GM18517 (cell line): Measurements from ENCODE around the gene AFM.

Source experiments
- ATAC-seq: cut with Tn5 transposase; IDR thresholded peaks from one replicate; pipeline ENCODE4 v1.9.1; 2021; ENCODE audit warnings: mild to moderate bottlenecking, moderate library complexity; ENCODE audit not compliant: unreplicated experiment

AFM gene

DNA sequence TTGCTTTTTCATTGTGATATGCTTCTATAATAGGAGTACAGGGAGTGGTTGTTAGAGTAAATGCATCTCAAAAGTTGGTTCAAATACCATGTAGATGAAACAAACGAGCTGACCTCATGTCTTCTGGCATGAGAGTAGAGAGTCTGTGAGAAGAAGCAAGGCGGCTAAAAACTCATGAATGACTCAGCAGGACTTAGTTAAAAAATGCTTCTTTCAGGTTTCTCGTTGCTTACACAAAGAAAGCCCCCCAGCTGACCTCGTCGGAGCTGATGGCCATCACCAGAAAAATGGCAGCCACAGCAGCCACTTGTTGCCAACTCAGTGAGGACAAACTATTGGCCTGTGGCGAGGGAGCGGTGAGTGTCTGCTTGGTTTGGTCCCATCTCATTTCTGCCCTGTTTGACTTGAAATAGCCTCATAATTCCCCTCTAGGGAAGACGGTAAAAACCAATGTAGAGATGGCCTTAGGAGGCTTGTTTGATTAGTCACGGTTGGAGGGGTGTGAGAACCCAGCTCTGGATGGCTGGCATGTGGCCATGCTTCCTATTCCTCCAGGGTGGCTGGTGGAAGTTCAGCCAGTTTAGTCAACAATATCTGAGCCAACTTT, 31.0 kb upstream of the AFM start:
- ATAC-seq: no peak

DNA sequence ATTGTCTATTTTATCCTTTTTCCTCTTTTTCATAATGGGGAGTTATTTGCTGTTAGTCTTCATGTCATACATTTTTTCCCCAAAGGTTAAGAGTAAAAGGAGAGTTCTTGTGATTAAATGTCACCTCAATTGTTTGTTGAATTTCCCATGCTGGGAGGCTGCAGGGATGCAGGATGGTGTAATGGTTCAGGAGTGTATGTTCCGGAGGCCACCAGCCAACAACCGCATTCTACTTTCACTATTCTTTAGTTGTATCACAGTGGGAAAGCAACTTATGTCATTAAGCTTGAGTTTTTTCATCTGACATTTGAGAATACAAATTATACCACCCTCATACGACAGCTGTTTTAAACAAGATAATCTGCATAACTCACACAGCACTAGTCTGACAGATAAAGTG, 30.1 kb upstream of the AFM start:
- ATAC-seq: no peak

DNA sequence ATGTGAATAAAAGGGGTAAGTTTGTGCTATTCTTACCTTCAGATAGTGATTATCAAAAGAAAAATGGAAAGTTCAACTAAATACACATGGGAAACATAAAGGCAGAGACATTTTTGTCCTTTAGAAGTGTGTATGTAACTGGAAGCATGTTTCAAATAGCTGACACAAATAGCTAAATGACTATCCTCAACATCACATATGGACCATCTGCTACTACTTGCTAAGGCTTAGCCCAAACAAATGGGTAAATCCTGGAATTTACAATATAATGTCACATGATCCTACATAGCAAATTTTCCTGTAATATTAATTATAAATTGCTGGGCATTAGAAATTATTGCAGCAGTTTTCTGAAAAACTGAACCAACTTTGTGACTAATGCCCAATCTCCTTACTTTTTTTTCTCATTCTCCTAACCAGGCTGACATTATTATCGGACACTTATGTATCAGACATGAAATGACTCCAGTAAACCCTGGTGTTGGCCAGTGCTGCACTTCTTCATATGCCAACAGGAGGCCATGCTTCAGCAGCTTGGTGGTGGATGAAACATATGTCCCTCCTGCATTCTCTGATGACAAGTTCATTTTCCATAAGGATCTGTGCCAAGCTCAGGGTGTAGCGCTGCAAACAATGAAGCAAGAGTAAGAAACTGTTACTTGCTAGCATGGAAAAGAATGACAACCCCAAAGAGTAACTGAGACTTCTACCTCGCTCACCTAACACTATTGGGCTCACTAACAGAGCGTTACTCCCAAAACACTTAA, 29.4 kb upstream of the AFM start:
- ATAC-seq: no peak

DNA sequence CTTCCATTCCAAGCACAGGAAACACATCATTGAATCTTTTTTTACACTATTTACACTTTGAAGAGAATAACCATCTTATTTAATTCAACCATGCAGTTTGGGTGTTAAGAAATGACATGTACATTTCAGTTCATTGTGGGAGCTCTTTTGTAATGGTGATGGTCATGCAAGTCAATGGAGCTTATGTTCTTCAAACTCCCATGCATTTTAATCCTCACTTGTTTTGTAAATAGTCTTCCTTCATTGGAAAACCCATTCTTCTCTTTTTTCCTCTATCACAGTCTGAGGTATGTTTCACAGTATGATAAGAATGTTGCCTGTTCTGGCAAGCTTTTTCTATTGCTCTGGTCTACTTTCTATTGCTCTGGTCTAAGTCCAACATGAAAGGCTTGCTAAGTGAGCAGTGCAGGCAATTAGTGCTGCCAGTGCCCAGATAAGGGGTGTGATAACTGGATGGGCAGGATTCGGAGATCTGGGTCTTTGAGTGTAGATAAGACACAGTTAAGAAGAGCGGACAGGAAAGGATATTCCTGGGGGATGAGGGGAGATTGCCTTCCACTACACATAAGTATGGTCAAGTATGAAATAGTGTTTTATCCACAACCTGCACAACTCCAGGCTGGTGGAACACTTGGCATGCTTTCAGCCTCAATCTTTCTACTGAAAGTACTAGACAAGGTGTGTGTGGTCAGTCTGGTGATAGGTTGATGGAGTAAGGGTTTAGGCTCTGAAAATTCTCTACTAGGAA, 28.4 kb upstream of the AFM start:
- ATAC-seq: no peak

DNA sequence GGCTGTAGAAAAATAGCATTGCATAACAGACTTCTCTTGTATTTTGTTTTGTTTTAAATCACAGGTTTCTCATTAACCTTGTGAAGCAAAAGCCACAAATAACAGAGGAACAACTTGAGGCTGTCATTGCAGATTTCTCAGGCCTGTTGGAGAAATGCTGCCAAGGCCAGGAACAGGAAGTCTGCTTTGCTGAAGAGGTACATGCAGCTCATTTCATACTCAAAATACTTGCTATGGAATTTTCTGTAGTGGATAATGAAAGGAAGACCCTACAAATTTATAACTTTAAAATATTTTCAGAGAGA, 27.9 kb upstream of the AFM start:
- ATAC-seq: no peak

DNA sequence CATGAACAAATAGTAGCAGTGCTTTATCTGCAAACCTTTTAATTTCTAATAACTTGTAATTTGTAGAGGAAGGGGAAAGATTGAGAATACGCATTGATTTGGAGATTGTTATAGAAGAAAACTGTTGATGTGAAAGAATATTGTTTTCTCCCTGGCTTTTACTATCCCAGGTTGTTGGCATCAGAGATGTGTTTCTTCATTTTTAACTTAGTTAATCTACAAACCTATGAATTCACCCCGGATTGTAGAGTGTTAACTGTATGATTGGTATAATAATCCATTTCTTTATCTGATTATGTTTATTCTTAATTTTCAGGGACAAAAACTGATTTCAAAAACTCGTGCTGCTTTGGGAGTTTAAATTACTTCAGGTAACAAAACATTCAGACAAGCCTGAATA, 26.6 kb upstream of the AFM start:
- no peak for ATAC-seq

DNA sequence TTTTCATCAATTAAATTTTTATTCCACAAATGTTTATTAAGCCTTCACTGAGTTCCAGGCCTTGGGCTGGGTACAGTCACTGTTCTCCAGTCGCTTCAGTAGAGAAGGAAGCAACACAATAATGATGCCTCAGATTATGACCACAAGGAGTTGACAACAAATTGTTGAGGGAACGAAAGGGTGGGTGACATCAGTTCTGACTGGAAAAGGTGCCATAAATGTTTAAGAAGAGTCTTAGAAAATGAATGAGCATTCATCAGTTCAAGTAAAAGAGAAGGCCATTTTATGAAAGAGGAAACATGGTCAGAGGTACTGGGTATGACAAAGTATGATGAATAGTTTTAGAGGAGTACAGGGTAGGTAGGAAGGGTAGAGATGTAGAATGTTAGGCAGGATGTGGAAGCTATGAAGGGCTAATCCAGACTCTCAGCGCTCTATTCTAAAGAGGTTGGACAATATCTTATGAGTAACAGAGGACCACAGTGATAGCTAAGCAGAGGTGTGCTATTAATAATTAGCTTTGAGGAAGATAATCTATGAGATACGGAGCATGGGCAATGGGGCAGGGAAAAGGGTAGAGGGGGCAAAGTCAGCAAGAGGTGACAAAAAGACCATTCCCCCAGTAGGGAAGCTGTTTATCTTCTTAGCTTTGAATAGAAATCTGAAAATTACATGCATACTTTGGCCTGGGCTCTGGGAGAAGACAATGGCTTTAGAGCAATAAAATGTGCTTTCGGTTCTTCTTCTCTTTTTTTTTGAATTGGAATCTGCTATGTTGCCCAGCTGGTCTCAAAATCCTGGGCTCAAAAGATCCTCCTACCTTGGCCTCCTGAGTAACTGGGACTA, 25.1 kb upstream of the AFM start:
- no peak for ATAC-seq

DNA sequence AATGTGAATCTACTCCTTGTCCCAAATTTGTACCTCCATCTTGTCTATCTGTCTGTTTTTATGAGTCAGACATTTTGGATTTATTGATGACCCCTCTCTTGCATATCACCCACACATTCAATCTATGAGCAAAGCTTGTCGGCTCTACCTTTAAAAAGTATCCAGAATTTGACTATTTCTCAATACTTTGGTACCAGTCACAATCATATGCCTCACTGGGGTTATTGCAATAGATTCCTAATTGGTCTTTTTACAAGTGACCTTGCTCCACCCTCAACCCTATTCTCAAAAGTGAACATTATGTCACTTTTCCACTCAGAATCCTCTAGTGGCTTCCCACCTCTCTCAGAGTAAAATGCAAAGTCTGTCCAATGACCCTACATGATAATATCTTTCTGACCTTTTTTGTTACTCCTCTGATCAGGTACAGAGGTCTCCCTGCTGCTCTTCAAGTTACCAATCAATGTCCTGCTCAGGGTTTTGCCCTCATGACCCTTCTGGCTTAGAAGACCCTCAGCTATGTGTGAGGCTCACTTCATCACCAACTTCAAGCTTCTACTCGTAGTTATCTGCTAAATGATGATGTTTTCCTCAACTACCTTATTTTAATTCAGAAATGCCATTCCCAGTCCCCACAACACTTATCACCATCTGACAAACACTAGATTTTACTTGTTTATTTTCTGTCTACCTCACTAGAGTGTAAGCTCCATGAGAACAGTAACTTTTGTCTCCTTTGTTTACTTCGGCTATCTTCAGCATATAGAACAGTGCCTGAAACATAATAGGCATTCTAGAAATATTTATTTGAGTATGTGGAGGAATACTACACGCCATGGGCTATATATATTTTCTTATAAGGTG, 23.1 kb upstream of the AFM start:
- ATAC-seq: no peak

DNA sequence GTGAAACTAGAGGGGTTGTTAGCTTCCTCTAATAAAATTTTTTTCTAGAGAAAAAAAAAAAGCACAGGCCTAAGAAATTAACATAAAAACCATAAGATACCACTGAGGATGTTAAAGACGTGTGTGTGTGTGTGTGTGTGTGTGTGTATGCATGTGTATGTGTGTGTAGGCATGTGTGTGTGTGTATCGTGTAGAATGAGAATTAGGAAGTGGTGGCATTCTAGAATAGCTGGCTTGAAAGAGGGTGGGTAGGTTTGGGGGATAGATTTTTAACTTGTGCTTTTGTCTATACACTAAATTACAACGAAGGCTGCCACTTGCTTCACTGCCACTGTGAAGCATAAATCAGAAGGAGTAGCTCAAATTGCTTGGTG, 22.5 kb upstream of the AFM start:
- no peak for ATAC-seq

DNA sequence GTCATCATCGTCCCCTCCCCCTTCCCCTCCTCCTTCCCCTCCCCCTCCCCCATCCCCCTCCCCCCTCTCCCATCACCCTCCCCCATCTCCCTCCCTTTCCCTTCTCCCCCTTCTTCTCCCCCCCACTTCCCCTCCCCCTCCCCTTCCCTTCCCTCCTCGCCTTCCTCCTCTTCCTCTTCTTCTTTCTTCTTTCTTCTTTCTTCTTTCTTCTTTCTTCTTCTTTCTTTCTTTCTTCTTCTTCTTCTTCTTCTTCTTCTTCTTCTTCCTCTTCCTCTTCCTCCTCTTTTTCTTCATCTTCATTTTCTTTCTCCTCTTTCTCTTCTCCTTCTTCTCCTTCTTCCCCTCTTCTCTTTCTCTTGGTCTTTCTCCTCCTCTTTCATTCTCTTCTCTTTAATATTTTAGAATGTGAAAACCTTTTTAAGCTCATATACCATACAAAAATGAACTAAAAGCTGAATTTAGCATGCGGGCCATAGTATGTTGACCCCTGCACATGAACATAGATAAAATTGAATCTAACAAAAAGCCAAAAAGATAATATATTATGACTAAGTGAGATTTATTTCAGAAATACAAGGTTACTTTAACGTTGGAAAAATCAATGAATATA, 20.5 kb upstream of the AFM start:
- ATAC-seq: no peak

DNA sequence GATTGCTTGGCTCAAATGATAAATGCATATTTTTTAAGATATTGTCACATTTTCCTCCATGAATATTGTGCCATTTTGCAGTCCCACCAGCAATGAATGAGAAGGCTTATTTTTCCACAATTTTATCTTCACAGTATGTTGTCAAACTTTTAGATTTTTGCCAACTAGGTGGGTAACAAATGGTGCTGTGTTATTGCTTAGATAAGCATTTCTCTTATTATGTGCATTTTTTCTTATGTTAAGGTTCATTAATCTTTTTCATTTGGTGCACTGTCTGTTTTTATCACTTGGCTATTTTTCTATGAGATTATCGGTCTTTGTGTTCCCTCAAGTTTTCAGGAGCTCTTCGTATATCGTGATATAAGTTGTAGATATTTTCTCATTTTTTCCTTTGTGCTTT, 13.4 kb upstream of the AFM start:
- ATAC-seq: no peak

DNA sequence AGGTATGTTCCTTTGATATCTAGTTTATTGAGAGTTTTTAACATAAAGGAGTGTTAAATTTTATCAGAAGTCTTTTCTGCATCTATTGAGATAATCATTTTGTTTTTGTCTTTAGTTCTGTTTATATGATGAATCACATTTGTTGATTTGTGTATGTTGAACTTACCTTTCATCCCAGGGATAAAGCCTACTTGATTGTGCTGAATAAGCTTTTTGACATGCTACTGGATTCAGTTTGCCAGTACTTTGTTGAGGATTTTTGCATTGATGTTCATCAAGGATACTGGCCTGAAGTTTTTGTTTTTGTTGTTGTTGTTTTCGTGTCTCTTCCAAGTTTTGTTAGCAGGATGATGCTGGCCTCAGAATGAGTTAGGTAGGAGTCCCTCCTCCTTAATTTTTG, 10.8 kb upstream of the AFM start:
- no peak for ATAC-seq

DNA sequence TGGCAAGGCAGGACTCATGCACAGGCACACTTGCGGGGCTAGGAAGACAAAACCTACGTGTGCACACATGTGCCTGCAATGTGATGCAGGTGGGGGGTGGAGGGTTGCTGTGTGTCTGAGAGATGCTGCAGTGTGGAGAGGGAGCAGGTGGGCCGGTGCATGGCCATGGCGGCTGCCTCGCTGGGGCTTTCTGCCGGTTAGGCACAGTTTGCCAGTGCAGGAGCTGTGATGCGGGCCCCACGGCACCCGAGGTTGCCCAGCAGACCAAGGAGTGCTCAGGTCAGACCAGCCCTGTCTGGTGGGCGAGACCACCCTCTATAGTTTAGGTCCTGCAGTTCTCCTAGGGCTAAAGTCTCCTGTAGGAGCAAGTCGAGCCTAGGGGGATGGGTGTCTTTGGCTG, 4.4 kb upstream of the AFM start:
- ATAC-seq: no peak

DNA sequence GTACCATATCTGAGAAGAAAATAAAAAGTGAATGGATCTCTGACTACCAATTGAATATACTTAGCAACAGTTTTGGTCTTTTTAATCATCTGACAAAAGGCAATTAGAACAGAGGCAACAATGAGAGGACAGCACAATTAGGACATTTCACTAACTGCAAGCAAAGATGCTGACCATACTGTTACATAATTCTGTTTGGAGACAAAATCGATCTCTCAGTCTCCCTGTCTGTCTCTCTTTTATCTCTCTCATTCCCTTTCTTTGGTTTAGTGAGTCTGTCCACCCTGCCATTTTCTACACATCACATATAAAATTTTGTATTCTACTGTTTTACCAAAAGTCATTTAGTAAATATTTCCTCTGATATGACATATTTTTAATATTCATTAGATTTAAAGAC, 2.2 kb upstream of the AFM start:
- no peak for ATAC-seq

DNA sequence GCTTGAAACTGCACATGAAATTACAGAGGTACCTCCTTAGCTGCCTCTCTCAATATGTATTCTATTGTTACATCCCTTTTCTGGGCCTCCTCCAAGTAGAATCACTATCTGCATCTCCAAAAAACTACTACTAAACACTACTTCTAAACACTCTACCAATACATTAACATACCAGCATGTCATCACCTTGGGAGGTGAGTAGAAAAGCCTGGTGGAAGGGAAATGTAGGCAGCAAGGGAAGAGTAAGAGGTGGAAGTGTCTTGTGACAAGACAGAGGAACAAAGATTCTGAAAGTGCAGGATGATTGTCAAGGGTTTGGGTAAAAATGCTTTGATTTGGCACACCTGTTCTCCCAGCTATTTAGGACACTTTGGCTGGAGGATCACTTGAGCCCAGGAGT, 3.5 kb downstream of the AFM start:
- ATAC-seq: no peak

DNA sequence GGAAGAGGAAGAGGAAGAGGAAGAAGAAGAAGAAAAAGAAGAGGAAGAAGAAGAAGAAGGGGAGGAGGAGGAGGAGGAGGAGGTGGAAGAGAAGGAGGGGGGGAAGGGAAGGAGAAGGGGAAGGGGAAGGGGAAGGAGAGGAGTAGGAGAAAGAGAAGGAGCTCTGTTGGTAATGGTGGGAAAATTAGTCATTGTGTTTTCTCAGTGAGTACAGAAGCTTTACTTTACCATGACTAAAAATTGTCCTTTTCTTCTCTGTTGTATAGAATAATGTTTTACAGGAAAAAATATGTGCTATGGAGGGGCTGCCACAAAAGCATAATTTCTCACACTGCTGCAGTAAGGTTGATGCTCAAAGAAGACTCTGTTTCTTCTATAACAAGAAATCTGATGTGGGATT, 4.1 kb downstream of the AFM start:
- ATAC-seq: no peak

DNA sequence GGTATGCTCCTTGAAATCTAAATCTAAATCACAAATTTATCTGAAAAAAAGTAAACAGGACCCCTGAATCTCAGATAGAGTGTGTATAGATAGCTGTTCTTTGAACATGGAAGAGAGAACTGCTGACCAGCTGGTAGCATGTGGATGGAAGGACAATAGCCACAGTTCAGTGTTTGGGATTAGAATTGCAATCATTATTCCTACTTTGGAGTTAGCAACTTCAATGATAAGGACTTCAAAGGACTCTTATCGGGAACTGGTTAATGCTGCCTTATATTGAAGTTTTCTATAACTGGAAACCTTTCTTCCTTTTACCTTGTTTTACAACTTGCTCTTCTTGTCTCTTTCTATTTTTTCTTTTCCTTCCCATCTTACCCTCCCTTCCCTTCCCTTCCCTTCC, 5.0 kb downstream of the AFM start:
- no peak for ATAC-seq

DNA sequence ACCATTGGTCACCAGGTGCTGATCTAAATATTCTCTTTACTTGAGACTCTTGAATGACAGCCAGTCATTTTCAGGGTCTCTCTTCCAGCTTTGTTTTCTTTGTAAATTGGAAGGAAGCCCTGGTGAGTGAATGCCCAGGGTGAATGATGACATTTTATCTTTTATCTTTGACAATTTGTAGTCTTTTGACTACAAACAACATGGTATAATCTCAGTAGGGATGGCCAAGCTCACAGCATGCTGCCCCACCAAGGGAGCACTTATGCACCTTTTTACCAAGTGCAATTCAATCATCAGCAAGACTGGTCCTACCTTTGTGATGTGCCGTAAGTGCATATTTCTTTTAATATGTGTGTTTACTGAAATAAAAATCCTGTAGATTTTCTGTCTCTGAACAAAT, 5.7 kb downstream of the AFM start:
- no peak for ATAC-seq

DNA sequence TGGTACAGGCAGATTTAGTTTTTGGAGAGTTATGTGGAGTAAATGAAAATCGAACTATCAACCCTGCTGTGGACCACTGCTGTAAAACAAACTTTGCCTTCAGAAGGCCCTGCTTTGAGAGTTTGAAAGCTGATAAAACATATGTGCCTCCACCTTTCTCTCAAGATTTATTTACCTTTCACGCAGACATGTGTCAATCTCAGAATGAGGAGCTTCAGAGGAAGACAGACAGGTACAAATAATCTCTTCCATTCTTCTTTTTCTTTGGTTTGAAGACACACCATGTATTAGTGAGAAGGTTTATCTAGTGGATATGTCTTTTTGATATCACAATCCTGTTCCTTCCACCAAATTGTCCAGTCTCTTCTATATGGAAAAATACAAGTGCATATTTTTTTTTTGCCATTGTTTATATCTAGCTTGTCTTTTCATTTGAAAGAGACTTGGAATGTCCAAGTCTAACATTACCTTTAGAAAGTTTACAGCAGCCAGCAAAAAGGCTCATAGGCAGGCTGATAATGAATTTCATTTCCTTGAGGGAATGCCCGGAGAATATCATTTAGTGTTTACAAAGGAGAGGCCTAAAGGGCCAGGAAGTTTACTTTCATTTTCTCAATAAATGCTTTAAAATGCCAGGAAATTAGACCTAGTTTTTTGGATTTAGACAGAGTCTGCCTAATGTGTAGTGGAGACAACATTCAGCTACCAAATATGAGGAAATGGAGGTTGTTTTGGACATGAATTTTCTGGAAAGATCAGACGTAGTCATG, 18.6 kb downstream of the AFM start:
- no peak for ATAC-seq
